BLaER1 treated with 17β-estradiol and CSF1 and Interleukin-3, amounts not matched to agents 10 nM and 100 nM (cell line): Measurements from ENCODE around the gene PARD3.
A peak's percentile ranks its signal among the peaks of the same experiment; 100 is the strongest.

Experiments
- H3K27ac ChIP-seq, 11 experiments: shearing (Covaris generic); formaldehyde crosslinking; 2 replicates each; pipeline ENCODE4 v1.8.1; 2022
- H3K27me3 ChIP-seq, 11 experiments: shearing (Covaris generic); formaldehyde crosslinking; 2 replicates each; pipeline ENCODE4 v1.8.1; 2022
- H3K36me3 ChIP-seq, 11 experiments: shearing (Covaris generic); formaldehyde crosslinking; 2 replicates each; pipeline ENCODE4 v1.8.1; 2022
- H3K4me1 ChIP-seq, 10 experiments: shearing (Covaris generic); formaldehyde crosslinking; 2 replicates each; pipeline ENCODE4 v1.8.1; 2022
- H3K4me2 ChIP-seq, 11 experiments: shearing (Covaris generic); formaldehyde crosslinking; 2 replicates each; pipeline ENCODE4 v1.8.1; 2022
- H3K4me3 ChIP-seq, 10 experiments: shearing (Covaris generic); formaldehyde crosslinking; 2 replicates each; pipeline ENCODE4 v1.8.1; 2022
- H3K9ac ChIP-seq, 11 experiments: shearing (Covaris generic); formaldehyde crosslinking; 2 replicates each; pipeline ENCODE4 v1.8.1; 2022
- H3K9me3 ChIP-seq, 11 experiments: shearing (Covaris generic); formaldehyde crosslinking; replicated peaks in 1 of 11; 2 replicates each; pipeline ENCODE4 v1.8.1; 2022
- H4K20me1 ChIP-seq, 11 experiments: shearing (Covaris generic); formaldehyde crosslinking; 2 replicates each; pipeline ENCODE4 v1.8.1; 2022
- Cebpa-rat ChIP-seq, 11 experiments: shearing (Covaris generic); IDR thresholded peaks; 2 replicates each; pipeline ENCODE4 v1.8.1; 2022

PARD3 gene

DNA sequence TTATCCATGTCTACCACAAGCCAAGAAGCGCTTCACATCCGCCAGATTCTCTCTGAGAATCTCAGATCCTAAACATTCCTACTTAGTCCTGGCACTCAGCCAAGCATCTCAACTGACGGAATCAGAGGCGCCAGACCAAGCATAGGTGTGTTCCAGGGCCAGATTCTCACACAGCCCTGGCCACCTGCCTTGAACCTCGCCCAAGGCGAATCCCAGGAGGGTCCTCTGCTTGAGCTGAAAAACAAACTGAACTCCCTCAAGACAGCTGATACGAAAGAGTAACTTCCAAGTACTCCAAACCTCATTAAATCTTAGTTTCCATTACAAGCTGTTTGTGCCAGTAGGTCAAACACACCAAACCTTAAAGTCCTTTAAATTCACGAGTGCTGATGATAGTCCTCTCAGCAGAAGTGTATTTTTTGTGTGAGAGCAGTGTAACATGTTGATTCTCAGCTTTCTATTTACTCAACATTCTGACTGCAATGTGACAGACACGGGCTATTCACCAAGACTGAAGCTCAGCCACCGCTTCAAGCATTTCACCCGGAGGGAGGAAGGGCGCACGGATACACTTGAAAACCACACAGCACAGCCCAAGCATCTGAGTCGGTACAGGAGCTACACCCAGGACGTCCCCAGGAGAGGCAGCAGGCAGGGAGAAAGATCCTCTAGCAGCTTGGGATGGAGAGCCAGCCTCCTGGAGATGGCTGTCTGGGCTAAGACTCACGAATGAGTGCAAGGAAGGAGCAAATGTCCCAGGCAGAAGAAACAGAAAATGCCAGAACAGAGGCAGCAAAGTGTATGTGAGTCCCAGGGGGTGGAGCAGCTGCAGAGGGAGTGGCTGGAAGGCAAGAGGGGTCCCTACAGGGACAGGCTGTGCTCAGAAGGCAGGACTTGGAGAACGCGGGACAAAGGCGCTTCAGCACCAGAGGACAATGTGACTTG lies 6.0 kb downstream of the PARD3 start:
- Histone ChIP-seq H3K27ac (peak overlapping the region in 4 of 11 experiments; percentile 32 to 57 (median 44); a peak in 6 of 22 replicates), H3K9ac (peak overlapping the region; percentile 3 to 66 (median 56); a peak in 17 of 22 replicates)

DNA sequence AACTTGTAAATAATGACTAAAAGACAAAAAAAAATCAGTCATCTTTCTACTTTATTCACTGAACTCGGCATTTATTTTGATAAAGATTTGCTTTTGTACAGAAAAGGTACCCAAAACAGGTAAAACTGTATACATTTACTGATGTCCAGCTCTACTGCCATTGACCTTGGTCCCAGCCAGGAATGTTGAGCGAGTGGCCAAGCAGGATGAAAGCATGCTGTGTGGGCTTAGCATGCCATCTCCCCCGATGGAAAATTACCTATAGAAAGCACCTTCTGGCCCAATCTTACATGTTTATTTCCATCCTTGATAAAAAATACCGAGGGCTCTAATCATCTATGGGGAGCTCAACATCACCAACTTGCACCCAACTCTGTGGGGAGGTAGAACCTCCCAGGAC lies 6.8 kb downstream of the PARD3 start:
- Histone ChIP-seq H4K20me1 (peaks cover 0 to 77% (median 56%) of the 10 kb centered on the region in 11 experiments; a peak in 20 of 22 replicates), H3K27ac (peak overlapping the region in 1 of 11 experiments; percentile 36; a peak in 1 of 22 replicates), H3K36me3 (0 out of 22 replicates have a peak, but pooled peaks cover 0 to 4% (median 0%) of the 10 kb centered on the region in 11 experiments), H3K4me3 (no peak overlapping the region; a peak in 1 of 20 replicates), H3K4me2 (peak overlapping the region in 10 of 11 experiments; percentile 59 to 97 (median 90); a peak in 19 of 22 replicates), H3K27me3 (peaks cover 0 to 52% (median 0%) of the 10 kb centered on the region in 11 experiments; a peak in 4 of 22 replicates), H3K4me1 (peaks cover 11 to 71% (median 62%) of the 10 kb centered on the region in 10 experiments), H3K9ac (peak overlapping the region in 2 of 11 experiments; percentile 62 to 66; a peak in 2 of 22 replicates), H3K9me3 (no peaks in the 10 kb centered on the region)
- TF ChIP-seq Cebpa-rat (IDR thresholded peaks at IDR 0.05) = no peak

More for the DNA sequence above, 6.0 kb downstream of the PARD3 start:
- no peaks in the 10 kb centered on the region for H3K9me3 ChIP-seq
- H3K4me1 ChIP-seq = peaks cover 19 to 78% (median 70%) of the 10 kb centered on the region in 10 experiments
- no peaks in the 10 kb centered on the region for H3K36me3 ChIP-seq
- H4K20me1 ChIP-seq = peaks cover 0 to 84% (median 64%) of the 10 kb centered on the region in 11 experiments; a peak in 20 of 22 replicates
- H3K27me3 ChIP-seq = peaks cover 0 to 59% (median 0%) of the 10 kb centered on the region in 11 experiments; a peak in 6 of 22 replicates
- no peak for TF ChIP-seq Cebpa-rat (IDR thresholded peaks at IDR 0.05)
- H3K4me2 ChIP-seq = peak overlapping the region; percentile 59 to 97 (median 89)
- peak overlapping the region; percentile 31 to 60 (median 48); a peak in 18 of 20 replicates for H3K4me3 ChIP-seq

DNA sequence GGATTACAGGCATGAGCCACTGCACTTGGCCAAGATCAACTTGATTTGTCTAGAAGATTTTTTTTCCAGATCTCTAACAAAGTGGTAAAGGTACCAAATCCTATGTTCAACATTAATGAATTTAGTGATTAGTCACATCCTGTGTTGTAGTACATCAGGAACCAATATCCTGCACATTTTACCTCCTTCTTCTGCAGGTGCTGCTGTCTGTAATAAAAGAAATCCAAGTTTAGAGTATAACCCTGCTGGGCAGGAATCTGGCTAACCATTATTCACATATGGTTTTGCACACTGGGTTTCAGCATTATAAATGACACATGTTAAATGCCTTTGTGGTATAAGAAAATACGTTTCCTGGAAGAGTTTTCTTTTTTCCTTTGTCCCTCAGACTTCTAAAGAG lies 10.8 kb downstream of the PARD3 start:
- H4K20me1 ChIP-seq = peaks cover 0 to 55% (median 16%) of the 10 kb centered on the region in 11 experiments; a peak in 16 of 22 replicates
- no peak overlapping the region for H3K9ac ChIP-seq
- no peak overlapping the region for H3K27ac ChIP-seq
- no peak for TF ChIP-seq Cebpa-rat (IDR thresholded peaks at IDR 0.05)
- peaks cover 0 to 14% (median 0%) of the 10 kb centered on the region in 11 experiments; a peak in 3 of 22 replicates for H3K36me3 ChIP-seq
- peaks cover 11 to 44% (median 31%) of the 10 kb centered on the region in 10 experiments; a peak in 19 of 20 replicates for H3K4me1 ChIP-seq
- no peak overlapping the region for H3K4me3 ChIP-seq
- H3K27me3 ChIP-seq = peaks cover 0 to 20% (median 0%) of the 10 kb centered on the region in 11 experiments; a peak in 4 of 22 replicates
- no peak overlapping the region for H3K4me2 ChIP-seq
- H3K9me3 ChIP-seq = no peaks in the 10 kb centered on the region

DNA sequence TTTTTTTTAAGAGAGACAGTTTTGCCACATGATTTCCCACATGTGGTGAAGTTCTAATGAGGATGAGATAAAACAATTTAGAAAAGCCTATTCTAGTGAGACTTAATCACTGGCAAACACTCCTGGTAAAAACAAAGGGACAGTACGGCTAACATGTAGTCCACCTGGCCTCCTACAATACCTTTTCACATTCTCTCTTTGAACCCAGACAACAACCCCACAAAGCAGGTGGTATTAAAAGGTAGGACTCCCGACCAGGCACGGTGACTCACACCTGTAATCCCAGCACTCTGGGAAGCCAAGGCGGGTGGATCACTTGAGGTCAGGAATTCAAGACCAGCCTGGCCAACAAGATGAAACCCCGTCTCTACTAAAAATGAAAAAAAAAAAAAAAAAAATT lies 12.4 kb downstream of the PARD3 start:
- H3K4me1 ChIP-seq = peaks cover 5 to 30% (median 18%) of the 10 kb centered on the region in 10 experiments; a peak in 18 of 20 replicates
- peaks cover 0 to 39% (median 3%) of the 10 kb centered on the region in 11 experiments; a peak in 11 of 22 replicates for H4K20me1 ChIP-seq
- H3K27ac ChIP-seq = no peak overlapping the region
- H3K4me2 ChIP-seq = no peak overlapping the region
- H3K36me3 ChIP-seq = peaks cover 0 to 23% (median 0%) of the 10 kb centered on the region in 11 experiments; a peak in 3 of 22 replicates
- no peaks in the 10 kb centered on the region for H3K9me3 ChIP-seq
- H3K27me3 ChIP-seq = 0 out of 22 replicates have a peak, but pooled peaks cover 0 to 6% (median 0%) of the 10 kb centered on the region in 11 experiments
- TF ChIP-seq Cebpa-rat (IDR thresholded peaks at IDR 0.05) = no peak
- H3K4me3 ChIP-seq = no peak overlapping the region
- H3K9ac ChIP-seq = no peak overlapping the region

DNA sequence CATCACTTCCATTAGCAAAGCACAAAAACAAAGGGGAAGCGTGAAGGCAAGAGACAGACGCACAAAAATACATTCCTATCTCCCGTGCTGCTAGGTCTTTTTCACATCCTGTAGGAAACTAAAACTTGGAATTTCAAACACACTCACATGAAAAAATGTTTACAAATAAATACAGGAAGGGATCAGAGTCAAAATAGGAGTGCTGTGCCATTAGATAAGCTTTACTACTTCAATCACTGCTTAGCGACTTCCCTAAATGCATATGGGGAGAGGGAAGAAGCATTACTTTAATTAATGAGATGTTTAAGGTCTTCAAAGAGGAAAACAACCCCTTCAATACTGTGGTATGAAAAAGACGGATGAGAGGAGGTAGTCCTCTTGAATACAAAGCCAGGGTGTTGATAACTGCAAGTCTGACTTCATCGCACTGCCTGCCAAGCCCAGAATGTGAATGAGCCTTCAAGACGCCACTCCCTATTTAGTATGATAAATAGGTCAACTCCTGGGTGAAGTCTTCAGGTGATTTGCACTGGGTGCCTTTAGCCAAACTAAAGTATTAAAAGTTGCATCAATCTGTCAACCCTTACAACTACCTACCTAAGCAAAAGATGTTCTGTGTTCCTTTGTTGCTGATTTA lies 13.9 kb downstream of the PARD3 start:
- Histone ChIP-seq H3K4me1 (peaks cover 3 to 20% (median 12%) of the 10 kb centered on the region in 10 experiments; a peak in 17 of 20 replicates), H3K27ac (no peak overlapping the region), H3K9me3 (no peaks in the 10 kb centered on the region; a peak in 1 of 22 replicates), H3K27me3 (no peaks in the 10 kb centered on the region), H3K4me2 (no peak overlapping the region), H3K4me3 (no peak overlapping the region), H4K20me1 (peaks cover 0 to 34% (median 0%) of the 10 kb centered on the region in 11 experiments; a peak in 5 of 22 replicates), H3K9ac (no peak overlapping the region), H3K36me3 (peaks cover 0 to 34% (median 6%) of the 10 kb centered on the region in 11 experiments; a peak in 4 of 22 replicates)
- TF ChIP-seq Cebpa-rat (IDR thresholded peaks at IDR 0.05) = no peak

DNA sequence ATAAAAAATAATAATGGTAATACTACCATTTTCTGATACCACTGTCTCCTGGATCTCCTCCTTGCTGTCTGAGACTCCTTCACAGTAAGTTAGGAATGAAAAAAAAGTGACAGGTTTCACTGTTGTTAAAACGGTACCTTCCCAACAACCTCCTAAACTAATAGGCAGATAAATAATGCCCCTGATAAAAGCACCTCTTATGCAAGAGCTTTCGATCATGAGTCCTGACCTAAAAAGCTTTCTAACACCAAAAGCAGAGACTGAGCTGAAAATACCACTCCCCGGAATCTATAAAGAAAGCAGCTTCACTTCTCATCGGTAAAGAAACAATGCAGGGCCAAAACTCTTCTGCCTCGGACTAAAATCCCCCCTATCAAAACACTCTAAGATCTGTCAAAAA lies 14.5 kb downstream of the PARD3 start:
- peaks cover 0 to 30% (median 0%) of the 10 kb centered on the region in 11 experiments; a peak in 3 of 22 replicates for H4K20me1 ChIP-seq

DNA sequence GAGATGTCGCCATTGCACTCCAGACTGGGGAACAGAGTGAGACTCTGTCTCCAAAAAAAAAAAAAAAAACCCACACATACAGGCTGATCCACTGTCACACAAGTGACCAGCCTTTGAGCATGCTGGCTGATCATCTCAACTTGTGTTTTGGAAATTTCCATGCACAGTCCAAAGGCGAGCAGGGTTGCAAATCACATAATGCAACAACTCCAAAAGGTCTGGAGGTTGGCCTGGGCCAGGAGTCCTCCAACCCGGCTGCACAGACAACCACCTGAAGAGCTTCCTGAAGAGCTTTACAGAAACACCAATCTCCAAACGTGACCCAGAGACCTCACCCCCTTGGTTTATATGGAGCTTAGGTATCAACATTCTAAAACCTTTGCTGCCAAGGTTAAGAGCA lies 16.4 kb downstream of the PARD3 start:
- Histone ChIP-seq H3K4me2 (no peak overlapping the region), H3K4me1 (peaks cover 0 to 17% (median 10%) of the 10 kb centered on the region in 10 experiments; a peak in 12 of 20 replicates), H3K9ac (no peak overlapping the region), H3K4me3 (no peak overlapping the region), H3K27ac (no peak overlapping the region), H3K36me3 (peaks cover 0 to 33% (median 6%) of the 10 kb centered on the region in 11 experiments; a peak in 4 of 22 replicates), H3K9me3 (no peaks in the 10 kb centered on the region; a peak in 1 of 22 replicates), H3K27me3 (no peaks in the 10 kb centered on the region), H4K20me1 (peaks cover 0 to 39% (median 0%) of the 10 kb centered on the region in 11 experiments; a peak in 4 of 22 replicates)
- TF ChIP-seq Cebpa-rat (IDR thresholded peaks at IDR 0.05) = no peak

More for the DNA sequence above, 14.5 kb downstream of the PARD3 start:
- TF ChIP-seq Cebpa-rat (IDR thresholded peaks at IDR 0.05) = no peak
- no peaks in the 10 kb centered on the region; a peak in 1 of 22 replicates for H3K9me3 ChIP-seq
- H3K27me3 ChIP-seq = no peaks in the 10 kb centered on the region
- H3K27ac ChIP-seq = no peak overlapping the region
- peak overlapping the region in 3 of 11 experiments; percentile 22 to 44 (median 43); a peak in 3 of 22 replicates for H3K4me2 ChIP-seq
- H3K9ac ChIP-seq = no peak overlapping the region
- H3K4me1 ChIP-seq = peaks cover 0 to 17% (median 10%) of the 10 kb centered on the region in 10 experiments; a peak in 12 of 20 replicates
- peaks cover 0 to 34% (median 6%) of the 10 kb centered on the region in 11 experiments; a peak in 4 of 22 replicates for H3K36me3 ChIP-seq
- H3K4me3 ChIP-seq = no peak overlapping the region

DNA sequence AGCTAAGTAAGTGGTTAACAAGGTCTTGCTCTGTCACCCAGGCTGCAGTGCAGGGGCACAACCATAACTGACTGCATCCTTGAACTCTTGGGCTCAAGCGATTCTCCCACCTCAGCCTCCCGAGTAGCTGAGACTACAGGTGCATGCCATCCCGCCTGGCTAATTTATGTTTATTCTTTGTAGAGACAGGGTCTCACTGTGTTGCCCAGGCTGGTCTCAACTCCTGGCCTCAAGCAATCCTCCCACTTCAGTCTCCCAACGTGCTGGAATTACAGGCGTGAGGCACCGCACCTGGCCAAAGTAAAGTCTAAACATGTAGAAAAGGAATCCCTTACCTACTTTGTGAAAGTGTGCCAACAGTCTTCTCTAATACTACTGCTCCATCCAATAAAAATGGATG lies 17.9 kb downstream of the PARD3 start:
- Histone ChIP-seq H3K4me2 (no peak overlapping the region), H3K4me3 (no peak overlapping the region), H3K9ac (no peak overlapping the region), H3K4me1 (peaks cover 5 to 27% (median 16%) of the 10 kb centered on the region in 10 experiments; a peak in 18 of 20 replicates), H3K27ac (no peak overlapping the region), H3K27me3 (no peaks in the 10 kb centered on the region), H3K36me3 (peaks cover 0 to 25% (median 6%) of the 10 kb centered on the region in 11 experiments; a peak in 4 of 22 replicates), H4K20me1 (peaks cover 0 to 52% (median 5%) of the 10 kb centered on the region in 11 experiments; a peak in 11 of 22 replicates), H3K9me3 (no peaks in the 10 kb centered on the region; a peak in 1 of 22 replicates)
- TF ChIP-seq Cebpa-rat (IDR thresholded peaks at IDR 0.05) = no peak
